Right atrium auricular region (tissue), 2 donors: ENCODE data around the gene LRRC37B. TPM values are rescaled to one million over a fixed set of nuclear protein-coding genes. Genes with fewer than 3 reads are reported as not detected.
"Not testable (repeated sequence)": the region's sequence is repeated elsewhere in the genome, so short reads cannot be mapped to it uniquely, and the experiment has no call there.

Source experiments
- DNase-seq: peaks from one replicate; pipeline ENCODE4 v3.0.0-alpha.2; 2019; ENCODE audit warnings: low spot score
- H3K27ac ChIP-seq, 2 donors: fragments of 200-600 bp; sonication (generic); 1 replicate in 1 of 2; 2 replicates in 1 of 2; pipeline ENCODE4 v1.5.1; 2016 to 2019
- H3K27me3 ChIP-seq, 2 donors: fragments of 200-600 bp; sonication (generic); one replicate each; pipeline versions ENCODE4 v1.5.1 to v1.6.0; 2017 to 2019
- H3K36me3 ChIP-seq: fragments of 200-600 bp; sonication (generic); one replicate; pipeline ENCODE4 v1.5.1; 2016
- H3K4me1 ChIP-seq, 2 donors: fragments of 200-600 bp; sonication (generic); one replicate each; pipeline versions ENCODE4 v1.5.1 to v1.6.0; 2017 to 2019
- H3K4me3 ChIP-seq, 2 donors: fragments of 200-600 bp; sonication (generic); 1 replicate in 1 of 2; 2 replicates in 1 of 2; pipeline ENCODE4 v1.5.1; 2017 to 2019; ENCODE audit warnings: mild to moderate bottlenecking in 1 of 2, moderate library complexity in 1 of 2
- H3K9me3 ChIP-seq, 2 donors: fragments of 200-600 bp; sonication (generic); one replicate each; pipeline ENCODE4 v1.5.1; 2019
- total RNA-seq, 2 donors: library from RNA; depleted of rRNA; stranded (reverse); fragments of >200 nt; gene quantifications; one replicate each; pipeline ENCODE4 v1.1.0, GENCODE V29; 2016
- TF ChIP-seq, protein P1 (sequence below), 2 donors: fragments of 200-600 bp; sonication (generic); IDR thresholded peaks; one replicate each; pipeline ENCODE4 v1.5.1; 2019; ENCODE audit warnings: antibody characterized with exemption in 2 of 2

Gene LRRC37B
- total RNA-seq, 2 donors from 2014 or later, result 2.5 to 7.0 TPM

DNA sequence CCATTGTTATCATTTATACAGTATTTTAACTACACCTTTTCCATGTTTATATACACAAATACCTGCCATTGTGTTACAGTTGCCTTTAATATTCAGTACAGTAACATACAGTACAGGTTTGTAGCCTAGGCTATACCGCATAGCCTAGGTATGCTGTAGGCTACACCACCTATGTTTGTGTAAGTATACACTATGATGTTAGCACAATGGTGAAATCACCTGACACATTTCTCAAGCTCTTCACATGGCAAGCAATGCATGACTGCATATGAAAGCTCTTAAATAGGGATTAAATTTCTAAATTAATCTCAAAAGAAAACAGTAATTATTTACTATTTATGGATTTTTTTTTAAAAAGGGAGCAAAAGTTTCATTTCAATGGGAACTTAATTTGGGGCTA lies 12.0 kb downstream of the LRRC37B start:
- H3K9me3 ChIP-seq, result no peaks in the 10 kb centered on the region
- no peak overlapping the region for H3K4me3 ChIP-seq
- no peaks in the 10 kb centered on the region for H3K4me1 ChIP-seq
- H3K36me3 ChIP-seq, result no peaks in the 10 kb centered on the region
- H3K27ac ChIP-seq, result no peak overlapping the region
- H3K27me3 ChIP-seq, result no peaks in the 10 kb centered on the region
- TF ChIP-seq, protein P1, sequence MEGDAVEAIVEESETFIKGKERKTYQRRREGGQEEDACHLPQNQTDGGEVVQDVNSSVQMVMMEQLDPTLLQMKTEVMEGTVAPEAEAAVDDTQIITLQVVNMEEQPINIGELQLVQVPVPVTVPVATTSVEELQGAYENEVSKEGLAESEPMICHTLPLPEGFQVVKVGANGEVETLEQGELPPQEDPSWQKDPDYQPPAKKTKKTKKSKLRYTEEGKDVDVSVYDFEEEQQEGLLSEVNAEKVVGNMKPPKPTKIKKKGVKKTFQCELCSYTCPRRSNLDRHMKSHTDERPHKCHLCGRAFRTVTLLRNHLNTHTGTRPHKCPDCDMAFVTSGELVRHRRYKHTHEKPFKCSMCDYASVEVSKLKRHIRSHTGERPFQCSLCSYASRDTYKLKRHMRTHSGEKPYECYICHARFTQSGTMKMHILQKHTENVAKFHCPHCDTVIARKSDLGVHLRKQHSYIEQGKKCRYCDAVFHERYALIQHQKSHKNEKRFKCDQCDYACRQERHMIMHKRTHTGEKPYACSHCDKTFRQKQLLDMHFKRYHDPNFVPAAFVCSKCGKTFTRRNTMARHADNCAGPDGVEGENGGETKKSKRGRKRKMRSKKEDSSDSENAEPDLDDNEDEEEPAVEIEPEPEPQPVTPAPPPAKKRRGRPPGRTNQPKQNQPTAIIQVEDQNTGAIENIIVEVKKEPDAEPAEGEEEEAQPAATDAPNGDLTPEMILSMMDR (IDR thresholded peaks at IDR 0.05), result no peak
- DNase-seq, result no peak

DNA sequence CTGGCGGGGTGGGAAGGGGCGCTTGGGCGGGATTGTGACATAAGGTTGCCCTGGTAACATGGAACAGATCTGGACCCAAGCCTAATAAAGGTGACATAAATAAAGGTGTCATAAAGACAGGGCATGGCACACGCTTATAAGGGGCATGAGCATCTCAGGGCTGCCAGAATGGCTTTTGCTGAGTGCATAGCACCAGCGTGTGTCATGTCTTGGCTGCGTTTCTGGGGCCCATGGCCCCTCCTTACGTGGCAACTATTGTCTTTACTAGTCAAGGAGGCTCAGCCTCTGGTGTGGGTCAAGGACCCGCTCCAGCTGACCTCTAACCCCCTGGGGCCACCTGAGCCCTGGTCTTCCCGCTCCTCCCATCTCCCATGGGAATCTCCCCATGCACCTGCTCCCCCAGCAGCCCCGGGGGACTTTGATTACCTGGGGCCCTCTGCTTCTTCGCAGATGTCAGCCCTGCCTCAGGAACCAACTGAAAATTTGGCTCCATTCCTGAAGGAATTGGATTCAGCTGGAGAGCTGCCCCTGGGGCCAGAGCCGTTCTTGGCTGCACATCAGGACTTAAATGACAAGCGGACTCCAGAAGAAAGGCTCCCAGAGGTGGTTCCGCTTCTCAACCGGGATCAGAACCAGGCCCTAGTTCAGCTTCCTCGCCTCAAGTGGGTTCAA lies 13.9 kb downstream of the LRRC37B start:
- TF ChIP-seq, protein P1 (IDR thresholded peaks at IDR 0.05), result no peak
- Histone ChIP-seq H3K9me3 (no peaks in the 10 kb centered on the region), H3K27me3 (no peaks in the 10 kb centered on the region), H3K27ac (no peak overlapping the region), H3K4me3 (no peak overlapping the region), H3K4me1 (no peaks in the 10 kb centered on the region), H3K36me3 (no peaks in the 10 kb centered on the region)
- no peak for DNase-seq

DNA sequence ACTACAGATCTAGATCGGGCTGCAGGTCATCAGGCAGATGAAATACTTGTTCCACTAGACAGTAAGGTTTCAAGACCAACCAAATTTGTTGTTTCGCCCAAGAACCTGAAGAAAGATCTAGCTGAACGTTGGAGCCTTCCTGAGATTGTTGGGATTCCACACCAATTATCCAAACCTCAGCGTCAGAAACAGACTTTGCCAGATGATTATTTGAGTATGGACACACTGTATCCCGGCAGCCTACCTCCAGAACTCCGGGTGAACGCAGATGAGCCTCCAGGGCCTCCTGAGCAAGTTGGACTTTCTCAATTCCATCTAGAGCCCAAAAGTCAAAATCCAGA lies 14.4 kb downstream of the LRRC37B start:
- Histone ChIP-seq H3K27me3 (no peaks in the 10 kb centered on the region), H3K27ac (no peak overlapping the region), H3K4me3 (no peak overlapping the region), H3K36me3 (no peaks in the 10 kb centered on the region), H3K9me3 (no peaks in the 10 kb centered on the region), H3K4me1 (no peaks in the 10 kb centered on the region)
- TF ChIP-seq, protein P1 (IDR thresholded peaks at IDR 0.05), result no peak
- DNase-seq, result no peak

DNA sequence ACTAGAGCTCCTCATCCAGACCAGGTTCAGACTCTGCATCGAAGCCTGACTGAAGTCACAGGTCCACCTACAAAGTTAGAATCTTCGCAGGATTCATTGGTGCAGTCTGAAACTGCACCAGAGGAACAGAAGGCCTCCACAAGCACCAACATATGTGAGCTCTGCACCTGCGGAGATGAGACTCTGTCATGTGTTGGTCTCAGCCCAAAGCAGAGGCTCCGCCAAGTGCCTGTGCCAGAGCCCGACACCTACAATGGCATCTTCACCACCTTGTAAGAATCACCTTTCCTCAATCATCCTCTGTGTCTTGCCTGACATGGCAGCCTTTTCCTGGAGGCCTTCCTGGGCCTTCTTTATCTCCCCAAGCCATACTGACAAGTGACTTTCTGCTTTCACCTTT lies 15.4 kb downstream of the LRRC37B start:
- not testable (repeated sequence) for H3K27ac ChIP-seq, H3K4me1 ChIP-seq, H3K27me3 ChIP-seq, H3K4me3 ChIP-seq, DNase-seq, H3K9me3 ChIP-seq, H3K36me3 ChIP-seq

DNA sequence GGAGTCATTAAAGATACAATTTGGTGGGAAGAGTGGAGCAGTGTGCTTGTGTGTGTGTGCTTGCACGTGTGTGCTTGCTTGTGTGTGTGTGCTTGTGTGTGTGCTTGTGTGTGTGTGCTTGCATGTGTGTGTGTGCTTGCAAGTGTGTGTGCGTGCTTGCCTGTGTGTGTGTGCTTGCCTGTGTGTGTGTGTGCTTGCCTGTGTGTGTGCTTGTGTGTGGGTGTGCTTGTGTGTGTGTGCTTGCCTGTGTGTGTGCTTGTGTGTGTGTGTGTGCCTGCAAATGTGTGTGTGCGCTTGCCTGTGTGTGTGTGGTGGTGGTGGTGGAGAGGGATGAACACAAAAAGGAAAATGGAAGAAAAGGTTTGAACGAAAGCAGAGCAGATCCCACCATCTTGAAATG lies 20.1 kb downstream of the LRRC37B start:
- not testable (repeated sequence) for H3K4me3 ChIP-seq, H3K27ac ChIP-seq, H3K4me1 ChIP-seq, H3K27me3 ChIP-seq, DNase-seq, H3K36me3 ChIP-seq, H3K9me3 ChIP-seq

DNA sequence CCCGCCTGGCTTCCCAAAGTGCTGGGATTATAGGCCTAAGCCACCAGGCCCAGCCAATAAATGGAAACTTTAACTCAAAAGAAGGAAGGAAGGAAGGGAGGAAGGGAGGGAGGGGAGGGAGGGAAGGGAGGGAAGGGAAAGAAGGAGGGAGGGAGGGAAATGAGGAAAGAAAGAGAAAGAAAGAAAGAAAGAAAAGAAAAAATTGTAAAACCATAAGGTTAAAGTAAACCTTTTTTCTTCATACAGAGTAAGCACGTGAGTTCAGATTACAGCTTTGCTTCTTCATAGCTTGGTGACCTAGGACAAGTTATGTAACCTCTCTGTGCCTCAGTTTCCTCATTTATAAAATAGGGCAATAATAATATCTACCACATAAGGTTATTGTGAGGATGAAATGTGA lies 26.0 kb downstream of the LRRC37B start:
- TF ChIP-seq, protein P1 (IDR thresholded peaks at IDR 0.05), result no peak
- Histone ChIP-seq H3K4me3 (no peak overlapping the region), H3K27me3 (no peaks in the 10 kb centered on the region), H3K36me3 (peaks cover 17% of the 10 kb centered on the region), H3K9me3 (no peaks in the 10 kb centered on the region), H3K27ac (no peak overlapping the region), H3K4me1 (no peaks in the 10 kb centered on the region)
- DNase-seq, result no peak

DNA sequence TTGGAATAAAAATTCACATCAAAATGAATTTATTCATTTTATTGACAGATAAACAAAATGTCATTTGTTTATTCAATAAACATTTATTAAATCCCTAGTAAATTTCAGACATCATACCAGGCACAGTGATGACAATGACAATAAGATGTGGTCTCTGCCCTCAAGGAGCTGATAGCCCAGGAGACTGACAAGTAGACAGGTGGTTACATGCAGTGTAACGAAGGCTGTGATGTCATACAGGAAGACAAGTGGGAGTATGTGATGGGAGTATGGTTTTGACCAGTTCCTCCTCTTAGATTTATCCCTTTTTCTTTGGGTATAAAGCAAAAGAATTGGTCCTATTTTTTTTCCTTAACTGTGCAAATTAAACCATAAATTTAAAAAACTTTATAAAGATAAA lies 26.6 kb downstream of the LRRC37B start:
- not testable (repeated sequence) for DNase-seq, H3K27me3 ChIP-seq
- H3K36me3 ChIP-seq, result peaks cover 17% of the 10 kb centered on the region

DNA sequence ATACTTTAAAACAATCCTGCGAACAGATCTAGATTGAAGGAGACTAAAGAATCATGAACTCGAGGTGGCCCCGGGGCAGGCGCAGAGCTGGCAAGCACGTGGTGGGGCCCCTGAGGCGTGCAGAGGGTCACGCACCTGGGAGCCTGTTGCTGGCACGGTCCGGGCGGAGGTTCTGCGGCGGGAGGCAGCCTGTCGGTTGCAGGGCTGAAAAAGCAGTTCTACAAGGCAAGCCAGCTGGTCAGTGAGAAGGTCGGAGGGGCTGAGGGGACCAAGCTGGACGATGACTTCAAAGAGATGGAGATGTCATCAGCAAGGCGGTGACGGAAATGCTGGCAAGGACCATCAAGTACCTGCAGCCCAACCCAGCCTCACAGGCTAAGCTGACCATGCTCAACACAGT lies 33.1 kb downstream of the LRRC37B start:
- H3K4me1 ChIP-seq, H3K27ac ChIP-seq, H3K27me3 ChIP-seq, H3K4me3 ChIP-seq, DNase-seq, H3K9me3 ChIP-seq: not testable (repeated sequence)
- peaks cover 27% of the 10 kb centered on the region for H3K36me3 ChIP-seq

More for the DNA sequence above, 26.6 kb downstream of the LRRC37B start:
- not testable (repeated sequence) for H3K4me3 ChIP-seq, H3K27ac ChIP-seq, H3K4me1 ChIP-seq, H3K9me3 ChIP-seq

DNA sequence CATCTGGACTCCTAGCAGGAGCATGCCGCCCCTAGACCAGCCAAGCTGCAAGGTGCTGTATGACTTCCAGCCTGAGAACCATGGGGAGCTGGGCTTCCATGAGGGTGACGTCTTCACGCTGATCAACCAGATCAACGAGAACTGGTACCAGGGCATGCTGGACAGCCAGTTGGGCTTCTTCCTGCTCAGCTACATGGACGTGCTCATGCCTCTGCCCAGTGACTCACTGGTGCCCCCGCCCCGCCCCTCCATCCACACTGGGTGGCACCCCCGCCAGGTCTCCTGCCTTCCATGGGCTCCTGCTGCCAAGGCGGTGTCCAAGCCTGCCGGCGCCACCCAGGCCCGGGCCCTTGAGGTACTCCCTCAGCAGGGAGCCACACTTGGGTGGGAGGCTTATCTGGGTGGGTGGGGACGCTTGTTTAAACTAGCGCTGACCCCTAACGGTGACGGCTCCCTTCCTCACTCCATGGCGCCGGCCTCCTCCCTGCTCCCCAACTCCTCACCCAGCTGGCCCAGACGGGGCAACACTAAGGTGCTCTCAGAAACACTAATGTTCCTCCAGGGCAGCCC lies 34.2 kb downstream of the LRRC37B start:
- H3K27ac ChIP-seq, H3K27me3 ChIP-seq, H3K4me1 ChIP-seq, H3K4me3 ChIP-seq, DNase-seq, H3K9me3 ChIP-seq: not testable (repeated sequence)
- H3K36me3 ChIP-seq, result peaks cover 18% of the 10 kb centered on the region

DNA sequence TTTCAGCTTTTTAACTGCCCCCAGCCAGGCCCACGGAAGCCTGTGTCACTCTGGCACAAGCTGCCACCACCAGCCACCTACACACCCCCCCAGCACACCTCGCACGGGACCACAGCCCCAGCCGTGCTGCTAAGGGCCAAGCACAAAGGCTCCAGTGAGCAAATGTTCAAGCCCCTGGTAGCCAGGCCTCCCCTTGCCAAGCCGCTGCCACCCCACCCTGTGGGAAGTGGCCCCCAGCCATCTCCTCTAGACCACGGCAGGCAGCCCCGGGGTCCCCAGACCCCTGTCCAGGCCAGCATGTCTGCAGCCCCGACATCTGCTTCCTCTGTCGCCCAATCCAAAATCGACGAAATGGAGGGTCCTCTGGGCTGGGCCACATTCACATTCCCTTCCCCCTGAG lies 35.1 kb downstream of the LRRC37B start:
- not testable (repeated sequence) for DNase-seq, H3K9me3 ChIP-seq, H3K4me1 ChIP-seq, H3K27ac ChIP-seq, H3K27me3 ChIP-seq, H3K4me3 ChIP-seq
- H3K36me3 ChIP-seq, result peaks cover 14% of the 10 kb centered on the region

DNA sequence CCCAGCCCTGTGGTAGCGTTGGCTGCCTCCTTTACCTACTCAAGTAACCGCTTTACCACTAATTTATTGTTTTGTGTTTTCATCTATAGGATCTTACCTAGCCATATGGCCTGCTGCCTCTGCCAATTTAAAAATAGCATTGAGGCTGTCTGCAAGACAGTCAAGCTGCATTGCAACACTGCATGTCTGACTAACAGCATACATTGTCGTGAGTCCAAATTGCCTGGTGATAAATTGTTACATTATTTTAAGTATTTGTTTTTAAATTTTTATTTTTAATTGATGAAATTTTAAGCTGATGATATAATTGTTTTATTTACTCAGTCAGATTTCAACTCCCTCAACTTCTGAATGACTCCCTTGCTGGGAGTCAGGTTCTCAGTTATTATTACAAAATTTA lies 38.4 kb downstream of the LRRC37B start:
- not testable (repeated sequence) for DNase-seq, H3K4me3 ChIP-seq, H3K36me3 ChIP-seq, H3K9me3 ChIP-seq, H3K4me1 ChIP-seq, H3K27me3 ChIP-seq, H3K27ac ChIP-seq
